ENCODE results near the gene TNS1. TPM values are rescaled to one million over a fixed set of nuclear protein-coding genes. Genes with fewer than 3 reads are reported as not detected.

Gene TNS1
- total RNA-seq, 1 donor from 2014 or later = 14.5 TPM

GRCh38 chr2:217955881-217956493 is 46.8 kb downstream of the TNS1 start:
- no peak overlapping the region for H3K4me3 Mint-ChIP-seq
- no peak for DNase-seq (ENCODE audit: low read depth, low spot score)
- H3K27me3 Mint-ChIP-seq (ENCODE audit: low read depth) = no peaks in the 10 kb centered on the region
- H3K36me3 Mint-ChIP-seq (ENCODE audit: low read depth) = no peaks in the 10 kb centered on the region
- TF ChIP-seq CTCF (conservative IDR thresholded peaks at IDR 0.05) = no peak
- H3K9me3 Mint-ChIP-seq = no peaks in the 10 kb centered on the region
- no peak overlapping the region for H3K27ac Mint-ChIP-seq (ENCODE audit: unreplicated experiment)
- H3K4me1 Mint-ChIP-seq = peaks cover 8% of the 10 kb centered on the region

DNA sequence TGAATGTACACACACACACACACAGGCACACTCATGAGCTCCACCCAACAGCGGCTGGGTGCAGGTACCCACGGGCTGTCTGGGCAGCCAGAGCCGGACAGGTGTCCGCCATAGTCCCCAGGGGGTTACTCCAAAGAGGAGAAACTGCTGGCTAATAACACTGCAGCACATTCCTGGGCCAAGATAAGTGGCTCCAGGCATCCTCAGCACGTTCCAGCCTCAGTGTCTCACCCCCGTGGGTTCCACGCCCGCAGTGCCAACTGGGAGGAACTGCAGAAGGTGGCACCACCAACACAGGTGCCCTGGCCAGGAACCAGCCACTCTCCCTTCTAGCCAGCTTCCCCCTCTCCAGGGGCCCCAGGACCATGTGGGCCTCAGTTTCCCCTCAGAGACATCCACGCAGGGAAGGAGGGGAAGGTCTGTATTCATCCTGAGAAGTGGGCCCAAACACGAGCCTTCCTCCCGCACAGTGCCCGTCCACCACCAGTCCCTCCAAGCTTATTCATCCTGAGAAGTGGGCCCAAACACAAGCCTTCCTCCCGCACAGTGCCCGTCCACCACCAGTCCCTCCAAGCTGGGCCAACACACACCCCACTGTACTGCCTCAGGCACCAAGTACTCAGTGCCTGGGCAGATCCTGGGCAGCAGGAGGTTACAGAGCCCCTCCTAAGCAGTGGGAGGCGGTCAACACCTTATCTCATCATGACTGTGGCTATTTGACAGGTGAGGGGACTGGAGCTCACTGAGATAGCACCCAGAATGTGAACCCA is 47.6 kb downstream of the TNS1 start:
- Mint-ChIP-seq H3K4me1 (peaks cover 8% of the 10 kb centered on the region), H3K27me3 (ENCODE audit: low read depth) (no peaks in the 10 kb centered on the region), H3K4me3 (no peak overlapping the region), H3K27ac (ENCODE audit: unreplicated experiment) (peak overlapping the region; percentile 19), H3K9me3 (no peaks in the 10 kb centered on the region), H3K36me3 (ENCODE audit: low read depth) (no peaks in the 10 kb centered on the region)
- no peak for TF ChIP-seq CTCF (conservative IDR thresholded peaks at IDR 0.05)
- DNase-seq (ENCODE audit: low read depth, low spot score) = no peak

DNA sequence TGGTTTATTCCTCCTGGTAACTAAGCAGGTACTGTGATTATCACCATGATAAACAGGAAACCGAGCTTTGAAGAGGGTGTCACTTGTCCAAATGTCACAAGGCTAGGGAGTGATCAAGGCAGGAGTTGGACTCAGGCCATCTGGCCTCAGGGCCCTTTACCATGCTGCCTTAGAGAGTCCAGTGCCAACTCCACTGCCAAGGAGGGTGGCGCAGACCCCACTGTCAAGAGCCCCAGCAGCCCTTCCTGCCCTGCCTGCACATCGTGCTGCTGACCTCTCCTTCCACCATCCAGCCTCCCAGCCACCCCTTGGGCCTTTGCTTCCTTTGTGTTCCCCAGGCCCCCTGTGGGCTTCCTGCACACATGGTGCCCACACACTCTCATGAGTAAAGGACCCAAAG is 48.3 kb downstream of the TNS1 start:
- H3K9me3 Mint-ChIP-seq = no peaks in the 10 kb centered on the region
- no peak overlapping the region for H3K4me3 Mint-ChIP-seq
- no peaks in the 10 kb centered on the region for H3K36me3 Mint-ChIP-seq (ENCODE audit: low read depth)
- no peak for TF ChIP-seq CTCF (conservative IDR thresholded peaks at IDR 0.05)
- peak overlapping the region; percentile 90 for H3K27ac Mint-ChIP-seq (ENCODE audit: unreplicated experiment)
- H3K27me3 Mint-ChIP-seq (ENCODE audit: low read depth) = no peaks in the 10 kb centered on the region
- peaks cover 11% of the 10 kb centered on the region for H3K4me1 Mint-ChIP-seq
- no peak for DNase-seq (ENCODE audit: low read depth, low spot score)

GRCh38 chr2:217954051-217954450 is 48.7 kb downstream of the TNS1 start:
- H3K27ac Mint-ChIP-seq (ENCODE audit: unreplicated experiment) = no peak overlapping the region
- no peak for DNase-seq (ENCODE audit: low read depth, low spot score)
- no peaks in the 10 kb centered on the region for H3K27me3 Mint-ChIP-seq (ENCODE audit: low read depth)
- no peak overlapping the region for H3K4me3 Mint-ChIP-seq
- H3K9me3 Mint-ChIP-seq = no peaks in the 10 kb centered on the region
- H3K36me3 Mint-ChIP-seq (ENCODE audit: low read depth) = no peaks in the 10 kb centered on the region
- no peak for TF ChIP-seq CTCF (conservative IDR thresholded peaks at IDR 0.05)
- H3K4me1 Mint-ChIP-seq = peaks cover 13% of the 10 kb centered on the region

GRCh38 chr2:217953531-217953932 is 49.3 kb downstream of the TNS1 start:
- no peak overlapping the region for H3K4me3 Mint-ChIP-seq
- no peaks in the 10 kb centered on the region for H3K36me3 Mint-ChIP-seq (ENCODE audit: low read depth)
- DNase-seq (ENCODE audit: low read depth, low spot score) = no peak
- no peaks in the 10 kb centered on the region for H3K9me3 Mint-ChIP-seq
- H3K27ac Mint-ChIP-seq (ENCODE audit: unreplicated experiment) = no peak overlapping the region
- no peaks in the 10 kb centered on the region for H3K27me3 Mint-ChIP-seq (ENCODE audit: low read depth)
- peaks cover 13% of the 10 kb centered on the region for H3K4me1 Mint-ChIP-seq
- TF ChIP-seq CTCF (conservative IDR thresholded peaks at IDR 0.05) = no peak

All from neural crest cell (in vitro differentiated cells).